ENCODE data around the gene KCNA2.

DNA sequence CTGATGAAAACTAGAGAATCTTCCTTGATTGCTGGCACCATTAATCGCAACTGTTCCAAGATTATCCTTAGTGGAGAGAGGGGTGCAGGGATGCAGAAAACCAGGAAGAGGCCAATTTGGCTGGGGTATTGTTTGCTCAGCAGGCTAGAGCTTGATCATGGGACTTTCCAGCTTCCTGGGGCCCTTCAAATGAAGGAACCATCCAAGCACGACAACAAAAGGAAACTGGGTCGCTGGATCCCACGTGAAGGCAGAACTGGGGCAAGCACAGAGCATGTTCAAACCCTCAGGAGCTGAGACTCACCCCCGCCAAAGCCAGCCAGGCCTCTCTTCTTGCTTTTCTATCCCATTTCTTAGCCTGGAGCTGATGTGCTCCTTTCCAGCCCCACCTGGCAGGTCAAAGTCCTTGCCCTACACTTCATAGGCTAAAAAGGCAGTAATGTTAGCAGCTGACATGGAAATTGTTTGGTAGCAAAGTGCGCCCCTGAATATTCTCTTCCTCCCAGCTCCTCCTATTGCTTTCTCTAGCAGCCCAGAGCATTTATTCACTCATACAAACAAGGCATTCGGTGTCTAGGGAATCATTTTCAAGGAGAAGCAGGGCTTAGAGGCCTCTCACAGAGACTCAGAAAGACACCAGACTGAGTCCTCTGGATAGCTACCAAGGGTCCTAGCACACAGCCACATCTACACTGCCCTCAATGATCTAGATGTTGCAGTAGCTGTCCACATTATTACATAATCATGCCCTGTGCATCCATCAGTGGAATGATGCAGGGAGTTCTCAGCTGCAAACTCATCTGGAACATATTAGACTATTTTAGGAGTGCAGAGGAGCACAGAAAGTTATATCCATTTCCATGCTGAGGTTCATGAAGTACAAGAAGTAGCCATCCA lies 11.5 kb downstream of the KCNA2 start:
- TF ChIP-seq CTCF (IDR thresholded peaks at IDR 0.05 in 8 of 11, conservative IDR thresholded peaks at IDR 0.05 in 3 of 11) (no peak), POLR2A (IDR thresholded peaks at IDR 0.05) (no peak), POLR2AphosphoS5 (IDR thresholded peaks at IDR 0.05) (no peak)
